H1 (cell line): ENCODE data around the gene SMARCD1. TPM values are rescaled to one million over a fixed set of nuclear protein-coding genes. Genes with fewer than 3 reads are reported as not detected.

Experiments used
- CHD7 ChIP-seq: fragments of 300-600 bp; sonication (generic); IDR thresholded peaks from 2 replicates; pipeline ENCODE4 v1.7.1; 2012; ENCODE audit warnings: low read length, moderate library complexity, mild to moderate bottlenecking, inconsistent platforms; ENCODE audit not compliant: insufficient replicate concordance
- polyA plus RNA-seq, 7 experiments: library from polyadenylated mRNA; depleted of rRNA in 3 of 7; stranded (reverse) in 5 of 7; unstranded in 2 of 7; fragments of >200 nt in 5 of 7; fragments of 200-250 nt in 2 of 7; gene quantifications; 1 replicate in 5 of 7; 2 replicates in 1 of 7; 4 replicates in 1 of 7; pipeline versions ENCODE4 v1.2.1 to v1.2.3, GENCODE V29; 2011 to 2013; ENCODE audit warnings: missing spikeins in 2 of 7, mixed read lengths in 2 of 7
- total RNA-seq: library from RNA; stranded (reverse); fragmentation: NEBNext Ultra II Directional; extraction: Animal tissue kit (Norgen Biotek cat#: 25700); gene quantifications from 2 replicates; pipeline ENCODE4 v1.2.1, GENCODE V29; 2021

SMARCD1 gene
- total and polyA plus RNA-seq, 2 of the 8 experiments (the other 6 are each of a cell fraction or from before 2014, with no cell fraction given): 128 to 130 TPM

GRCh38 chr12:50056639-50056976, 28.5 kb upstream of the SMARCD1 start (continued):
- TF ChIP-seq CHD7: no peak
- TF ChIP-seq, all 59 proteins: peak for 1
